ENCODE measurements around the gene CCDC107. TPM values are rescaled to one million over a fixed set of nuclear protein-coding genes. Genes with fewer than 3 reads are reported as not detected.

The CCDC107 gene
- total and polyA plus RNA-seq, 2 experiments from 2014 or later = 12.1 to 42.2 TPM

- WGBS (ENCODE audit: low lambda C conversion rate, missing lambda C conversion rate) = 94% methylated on average over 17 of the region's 17 CpGs
- no peaks in the 10 kb centered on the region for H3K9me2 ChIP-seq (replicated peaks; ENCODE audit: insufficient read depth)
- H4K20me1 ChIP-seq (ENCODE audit: insufficient read depth, poor library complexity, severe bottlenecking) = no peaks in the 10 kb centered on the region
- H3K79me2 ChIP-seq = no peaks in the 10 kb centered on the region
- H3K4me2 ChIP-seq = no peak overlapping the region
- H2AFZ ChIP-seq = no peak overlapping the region
- no peaks in the 10 kb centered on the region for H3K4me1 ChIP-seq (ENCODE audit: insufficient read depth)
- DNase-seq (ENCODE audit: low spot score) = no peak
- H3K9me3 ChIP-seq (ENCODE audit: low read depth) = no peaks in the 10 kb centered on the region
- no peaks in the 10 kb centered on the region for H3K36me3 ChIP-seq (replicated peaks; ENCODE audit: insufficient read depth, low read depth)
- H3K27ac ChIP-seq = no peak overlapping the region
- H3K27me3 ChIP-seq = peaks cover 28% of the 10 kb centered on the region
- H3K4me3 ChIP-seq = no peak overlapping the region
- TF ChIP-seq EZH2phosphoT487 (IDR thresholded peaks at IDR 0.05; ENCODE audit: low read depth, severe bottlenecking, unreplicated experiment) = no peak
- TF ChIP-seq, protein P1, sequence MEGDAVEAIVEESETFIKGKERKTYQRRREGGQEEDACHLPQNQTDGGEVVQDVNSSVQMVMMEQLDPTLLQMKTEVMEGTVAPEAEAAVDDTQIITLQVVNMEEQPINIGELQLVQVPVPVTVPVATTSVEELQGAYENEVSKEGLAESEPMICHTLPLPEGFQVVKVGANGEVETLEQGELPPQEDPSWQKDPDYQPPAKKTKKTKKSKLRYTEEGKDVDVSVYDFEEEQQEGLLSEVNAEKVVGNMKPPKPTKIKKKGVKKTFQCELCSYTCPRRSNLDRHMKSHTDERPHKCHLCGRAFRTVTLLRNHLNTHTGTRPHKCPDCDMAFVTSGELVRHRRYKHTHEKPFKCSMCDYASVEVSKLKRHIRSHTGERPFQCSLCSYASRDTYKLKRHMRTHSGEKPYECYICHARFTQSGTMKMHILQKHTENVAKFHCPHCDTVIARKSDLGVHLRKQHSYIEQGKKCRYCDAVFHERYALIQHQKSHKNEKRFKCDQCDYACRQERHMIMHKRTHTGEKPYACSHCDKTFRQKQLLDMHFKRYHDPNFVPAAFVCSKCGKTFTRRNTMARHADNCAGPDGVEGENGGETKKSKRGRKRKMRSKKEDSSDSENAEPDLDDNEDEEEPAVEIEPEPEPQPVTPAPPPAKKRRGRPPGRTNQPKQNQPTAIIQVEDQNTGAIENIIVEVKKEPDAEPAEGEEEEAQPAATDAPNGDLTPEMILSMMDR (IDR thresholded peaks at IDR 0.05; ENCODE audit: poor library complexity) = no peak
- TF ChIP-seq EZH2 (IDR thresholded peaks at IDR 0.05; ENCODE audit: borderline replicate concordance) = no peak
These were observed 39.0 kb upstream of the CCDC107 start for GRCh38 chr9:35618854-35619799.

GRCh38 chr9:35619800-35620158 lies 38.3 kb upstream of the CCDC107 start:
- Histone ChIP-seq H3K9me2 (replicated peaks; ENCODE audit: insufficient read depth) (no peaks in the 10 kb centered on the region), H3K27me3 (peaks cover 24% of the 10 kb centered on the region), H4K20me1 (ENCODE audit: insufficient read depth, poor library complexity, severe bottlenecking) (no peaks in the 10 kb centered on the region), H3K27ac (no peak overlapping the region), H3K79me2 (no peaks in the 10 kb centered on the region), H2AFZ (no peak overlapping the region), H3K4me3 (no peak overlapping the region), H3K4me1 (ENCODE audit: insufficient read depth) (no peaks in the 10 kb centered on the region), H3K36me3 (replicated peaks; ENCODE audit: insufficient read depth, low read depth) (no peaks in the 10 kb centered on the region), H3K9me3 (ENCODE audit: low read depth) (no peaks in the 10 kb centered on the region), H3K4me2 (no peak overlapping the region)
- 88% methylated on average over 2 of the region's 2 CpGs for WGBS (ENCODE audit: low lambda C conversion rate, missing lambda C conversion rate)
- TF ChIP-seq EZH2phosphoT487 (IDR thresholded peaks at IDR 0.05; ENCODE audit: low read depth, severe bottlenecking, unreplicated experiment) = no peak
- no peak for TF ChIP-seq EZH2 (IDR thresholded peaks at IDR 0.05; ENCODE audit: borderline replicate concordance)
- TF ChIP-seq, protein P1 (IDR thresholded peaks at IDR 0.05; ENCODE audit: poor library complexity) = no peak
- no peak for DNase-seq (ENCODE audit: low spot score)

DNA sequence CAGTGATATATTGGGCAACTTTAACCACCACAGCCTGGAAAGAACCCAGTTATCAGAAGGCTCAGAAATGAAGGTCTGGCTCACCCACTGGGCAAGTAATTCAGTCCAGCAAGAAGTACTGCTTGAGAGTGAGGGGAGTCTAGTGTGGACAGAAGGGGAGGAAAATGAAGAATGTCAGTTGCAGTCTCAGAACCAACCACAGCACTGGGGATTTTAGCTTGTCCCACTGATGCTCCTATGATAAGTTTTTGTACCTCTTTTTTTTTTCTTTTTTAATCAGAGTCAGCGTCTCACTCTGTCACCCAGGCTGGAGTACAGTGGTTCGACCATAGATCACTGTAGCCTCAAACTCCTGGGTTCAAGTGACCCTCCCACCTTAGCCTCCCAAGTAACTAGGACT lies 30.5 kb upstream of the CCDC107 start:
- no peak overlapping the region for H3K27ac ChIP-seq
- H3K79me2 ChIP-seq = no peaks in the 10 kb centered on the region
- no peak overlapping the region for H3K4me2 ChIP-seq

More for the DNA sequence above, 30.5 kb upstream of the CCDC107 start:
- TF ChIP-seq EZH2 (IDR thresholded peaks at IDR 0.05; ENCODE audit: borderline replicate concordance) = no peak
- TF ChIP-seq, protein P1 (IDR thresholded peaks at IDR 0.05; ENCODE audit: poor library complexity) = no peak
- TF ChIP-seq EZH2phosphoT487 (IDR thresholded peaks at IDR 0.05; ENCODE audit: low read depth, severe bottlenecking, unreplicated experiment) = no peak
- Histone ChIP-seq H2AFZ (no peak overlapping the region), H3K4me3 (no peak overlapping the region), H3K4me1 (ENCODE audit: insufficient read depth) (no peaks in the 10 kb centered on the region), H4K20me1 (ENCODE audit: insufficient read depth, poor library complexity, severe bottlenecking) (no peaks in the 10 kb centered on the region), H3K36me3 (replicated peaks; ENCODE audit: insufficient read depth, low read depth) (no peaks in the 10 kb centered on the region), H3K9me3 (ENCODE audit: low read depth) (no peaks in the 10 kb centered on the region), H3K9me2 (replicated peaks; ENCODE audit: insufficient read depth) (no peaks in the 10 kb centered on the region), H3K27me3 (no peaks in the 10 kb centered on the region)
- DNase-seq (ENCODE audit: low spot score) = no peak
- WGBS (ENCODE audit: low lambda C conversion rate, missing lambda C conversion rate) = 95% methylated on average over 2 of the region's 2 CpGs

Measured in hepatocyte (in vitro differentiated cells).